ENCODE results near the gene BOC. TPM values are rescaled to one million over a fixed set of nuclear protein-coding genes. Genes with fewer than 3 reads are reported as not detected.

BOC gene
- total and polyA plus RNA-seq, 8 donors, result 4.9 to 19.5 (median 9.9) TPM

DNA sequence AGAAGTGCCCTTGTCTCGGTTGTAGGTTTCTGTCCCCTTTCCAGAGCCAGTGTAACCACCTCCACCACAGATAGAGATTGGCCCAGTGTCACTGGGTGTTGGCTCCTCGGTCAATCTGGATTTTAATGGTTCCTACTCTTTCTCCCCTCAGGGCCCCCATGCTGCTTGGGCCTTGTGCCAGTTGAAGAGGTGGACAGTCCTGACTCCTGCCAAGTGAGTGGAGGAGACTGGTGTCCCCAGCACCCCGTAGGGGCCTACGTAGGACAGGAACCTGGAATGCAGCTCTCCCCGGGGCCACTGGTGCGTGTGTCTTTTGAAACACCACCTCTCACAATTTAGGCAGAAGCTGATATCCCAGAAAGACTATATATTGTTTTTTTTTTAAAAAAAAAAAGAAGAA lies 75.2 kb downstream of the BOC start:
- intact Hi-C loops (cut with DNase I), result loop anchor here (5.0 to 10.0 kb wide), 4 partner anchors 144 to 234 kb away; no protein-coding TSS in a partner anchor
- FAIRE-seq (no peak), ATAC-seq (no peak), DNase-seq (no peak)
- TF ChIP-seq, protein P1, sequence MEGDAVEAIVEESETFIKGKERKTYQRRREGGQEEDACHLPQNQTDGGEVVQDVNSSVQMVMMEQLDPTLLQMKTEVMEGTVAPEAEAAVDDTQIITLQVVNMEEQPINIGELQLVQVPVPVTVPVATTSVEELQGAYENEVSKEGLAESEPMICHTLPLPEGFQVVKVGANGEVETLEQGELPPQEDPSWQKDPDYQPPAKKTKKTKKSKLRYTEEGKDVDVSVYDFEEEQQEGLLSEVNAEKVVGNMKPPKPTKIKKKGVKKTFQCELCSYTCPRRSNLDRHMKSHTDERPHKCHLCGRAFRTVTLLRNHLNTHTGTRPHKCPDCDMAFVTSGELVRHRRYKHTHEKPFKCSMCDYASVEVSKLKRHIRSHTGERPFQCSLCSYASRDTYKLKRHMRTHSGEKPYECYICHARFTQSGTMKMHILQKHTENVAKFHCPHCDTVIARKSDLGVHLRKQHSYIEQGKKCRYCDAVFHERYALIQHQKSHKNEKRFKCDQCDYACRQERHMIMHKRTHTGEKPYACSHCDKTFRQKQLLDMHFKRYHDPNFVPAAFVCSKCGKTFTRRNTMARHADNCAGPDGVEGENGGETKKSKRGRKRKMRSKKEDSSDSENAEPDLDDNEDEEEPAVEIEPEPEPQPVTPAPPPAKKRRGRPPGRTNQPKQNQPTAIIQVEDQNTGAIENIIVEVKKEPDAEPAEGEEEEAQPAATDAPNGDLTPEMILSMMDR (IDR thresholded peaks at IDR 0.05), result no peak
- Histone ChIP-seq H3K27ac (no peak overlapping the region), H3K36me3 (no peaks in the 10 kb centered on the region), H3K4me1 (peaks cover 0 to 7% (median 3%) of the 10 kb centered on the region in 3 donors), H3K27me3 (no peaks in the 10 kb centered on the region), H3K4me3 (no peak overlapping the region), H3K9me3 (no peaks in the 10 kb centered on the region)
- 81 to 86% methylated on average over 6 of the region's 6 CpGs for WGBS, 2 donors

DNA sequence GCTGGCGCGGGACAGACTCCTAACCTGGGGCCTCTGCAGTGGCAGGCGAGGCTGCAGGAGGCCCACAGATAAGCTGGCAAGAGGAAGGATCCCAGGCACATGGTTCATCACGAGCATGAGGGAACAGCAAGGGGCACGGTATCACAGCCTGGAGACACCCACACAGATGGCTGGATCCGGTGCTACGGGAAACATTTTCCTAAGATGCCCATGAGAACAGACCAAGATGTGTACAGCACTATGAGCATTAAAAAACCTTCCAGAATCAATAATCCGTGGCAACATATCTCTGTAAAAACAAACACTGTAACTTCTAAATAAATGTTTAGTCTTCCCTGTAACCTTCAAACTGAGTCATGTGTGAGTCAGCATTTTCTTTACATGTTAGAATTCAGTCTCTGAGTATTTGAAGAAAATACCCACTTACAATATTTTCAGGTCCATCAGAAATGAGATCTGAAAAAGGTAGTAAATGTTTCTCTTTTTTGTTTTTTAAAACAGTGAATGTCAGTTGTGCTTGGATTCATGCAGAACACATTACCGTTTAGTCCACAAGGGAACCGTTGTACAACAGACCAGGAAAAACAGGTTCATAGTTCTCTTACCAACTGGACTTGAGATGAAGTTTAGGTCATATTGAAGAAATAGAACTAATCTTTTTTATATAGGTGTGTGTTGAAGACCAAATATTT lies 75.9 kb downstream of the BOC start:
- ATAC-seq (peak; percentile 71 to 77 (median 74)), DNase-seq (peak in 2 of 6 donors; percentile 25 to 35), FAIRE-seq (peak; percentile 57)
- Histone ChIP-seq H3K4me3 (no peak overlapping the region), H3K36me3 (no peaks in the 10 kb centered on the region), H3K9me3 (no peaks in the 10 kb centered on the region), H3K4me1 (peaks cover 0 to 7% (median 0%) of the 10 kb centered on the region in 3 donors), H3K27ac (no peak overlapping the region), H3K27me3 (no peaks in the 10 kb centered on the region)
- TF ChIP-seq, protein P1 (IDR thresholded peaks at IDR 0.05), result no peak
- intact Hi-C loops (cut with DNase I), result loop anchor here (5.0 to 10.0 kb wide), 4 partner anchors 145 to 235 kb away; no protein-coding TSS in a partner anchor
- 35 to 43% methylated on average over 10 of the region's 10 CpGs for WGBS, 2 donors

DNA sequence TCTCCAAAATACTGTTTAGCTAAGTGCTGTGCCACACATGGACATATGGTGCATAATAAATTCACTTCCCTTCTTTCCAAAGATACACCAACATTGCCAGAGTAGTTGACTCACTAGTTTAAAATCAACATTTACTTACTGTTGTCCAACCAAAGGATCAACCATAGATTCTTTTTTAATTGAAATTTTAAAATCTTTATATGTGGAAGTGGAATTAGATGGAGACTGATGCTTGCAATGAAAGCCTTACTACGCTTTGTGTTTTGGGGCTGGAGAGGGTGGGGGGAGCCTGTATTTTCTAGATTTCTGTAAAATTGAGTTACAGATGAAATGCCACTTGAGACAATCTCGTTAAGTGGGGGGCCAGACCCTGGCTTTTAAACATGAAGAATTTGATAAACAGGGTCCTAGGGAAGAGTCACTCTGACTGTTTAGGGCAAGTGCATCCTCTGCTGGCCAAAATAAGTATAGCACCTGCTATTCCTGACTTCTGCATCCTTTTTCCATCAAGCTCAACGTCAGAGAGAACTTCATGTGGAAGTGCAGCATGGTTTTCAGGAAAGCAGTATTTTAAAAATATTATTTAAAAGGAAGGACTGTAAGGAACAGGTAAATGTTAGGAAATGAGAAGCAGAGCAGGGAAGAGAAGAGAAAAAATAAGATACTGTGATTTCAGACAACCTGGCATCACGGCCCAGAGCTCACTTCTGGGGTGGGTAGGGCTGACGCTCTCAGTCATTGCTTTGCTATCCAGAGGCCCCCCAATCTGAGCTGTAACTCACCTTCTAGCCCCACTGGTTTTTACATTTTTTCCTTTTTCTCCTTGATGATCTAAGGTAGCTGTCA lies 76.7 kb downstream of the BOC start:
- Histone ChIP-seq H3K4me3 (no peak overlapping the region), H3K27me3 (no peaks in the 10 kb centered on the region), H3K9me3 (no peaks in the 10 kb centered on the region), H3K36me3 (no peaks in the 10 kb centered on the region), H3K4me1 (peaks cover 0 to 7% (median 0%) of the 10 kb centered on the region in 3 donors), H3K27ac (no peak overlapping the region)
- ATAC-seq (peak; percentile 71 to 89 (median 84)), FAIRE-seq (peak; percentile 66), DNase-seq (peak in 2 of 6 donors; percentile 37 to 64)
- WGBS, 2 donors, result 58 to 59% methylated on average over 5 of the region's 5 CpGs
- TF ChIP-seq, protein P1 (IDR thresholded peaks at IDR 0.05), result peak; percentile 77 to 96 (median 92)
- intact Hi-C loops (cut with DNase I), result loop anchor here (5.0 to 10.0 kb wide), 4 partner anchors 146 to 236 kb away; no protein-coding TSS in a partner anchor

DNA sequence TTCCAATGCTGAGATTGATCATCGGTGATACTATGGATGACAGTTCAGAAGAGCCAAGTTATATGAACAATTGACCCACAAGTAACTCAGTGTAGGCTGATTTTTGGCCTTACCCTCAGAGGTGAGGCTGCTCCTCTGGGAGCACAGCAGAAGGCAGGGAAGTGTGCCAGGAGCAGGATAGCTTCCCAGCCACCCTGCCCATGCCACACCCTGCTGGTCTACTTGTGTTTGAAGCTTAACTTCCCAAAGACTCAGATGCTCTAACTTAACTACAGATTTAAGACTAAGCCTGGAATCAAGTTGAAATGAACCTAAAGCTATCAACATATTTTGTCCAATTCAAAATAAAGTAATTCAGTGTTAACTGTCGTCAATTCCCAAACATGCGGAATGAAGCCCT lies 77.5 kb downstream of the BOC start:
- FAIRE-seq (no peak), DNase-seq (no peak), ATAC-seq (no peak)
- Histone ChIP-seq H3K36me3 (no peaks in the 10 kb centered on the region), H3K4me3 (no peak overlapping the region), H3K9me3 (no peaks in the 10 kb centered on the region), H3K27ac (no peak overlapping the region), H3K27me3 (no peaks in the 10 kb centered on the region), H3K4me1 (peaks cover 0 to 7% (median 0%) of the 10 kb centered on the region in 3 donors)
- intact Hi-C loops (cut with DNase I), result loop anchor here (5.0 to 10.0 kb wide), 4 partner anchors 147 to 237 kb away; no protein-coding TSS in a partner anchor
- 91% methylated on average over 3 of the region's 3 CpGs for WGBS, 2 donors
- TF ChIP-seq, protein P1 (IDR thresholded peaks at IDR 0.05), result no peak
